Stomach (tissue), 4 donors: ENCODE data around the gene SH3RF3.

ENCODE experiments used
- CTCF ChIP-seq, 7 experiments: fragments of 450-650 bp in 4 of 7; fragments of 200-600 bp in 3 of 7; sonication (generic) in 3 of 7; IDR thresholded peaks; one replicate each; pipeline ENCODE4 v1.5.1; 2016 to 2019; ENCODE audit warnings: antibody characterized with exemption in 7 of 7, control low read depth in 2 of 7, mild to moderate bottlenecking in 1 of 7
- EP300 ChIP-seq: sonication (generic); formaldehyde crosslinking; IDR thresholded peaks from one replicate; pipeline ENCODE4 v1.6.1; 2017; ENCODE audit warnings: antibody characterized with exemption
- POLR2A ChIP-seq, 4 donors: fragments of 450-650 bp; IDR thresholded peaks; one replicate each; pipeline ENCODE4 v1.6.1; 2016; ENCODE audit warnings: antibody characterized with exemption in 4 of 4, control low read depth in 2 of 4, mild to moderate bottlenecking in 1 of 4, moderate library complexity in 1 of 4
- POLR2AphosphoS5 ChIP-seq, 3 donors: sonication (generic); formaldehyde crosslinking; IDR thresholded peaks; one replicate each; pipeline ENCODE4 v1.6.1; 2016; ENCODE audit warnings: antibody characterized with exemption in 3 of 3

GRCh38 chr2:109144271-109144670 lies 15.3 kb downstream of the SH3RF3 start:
- TF ChIP-seq POLR2AphosphoS5 (IDR thresholded peaks at IDR 0.05) (no peak), CTCF (IDR thresholded peaks at IDR 0.05) (no peak), EP300 (no peak), POLR2A (IDR thresholded peaks at IDR 0.05) (no peak)
